Fibroblast of pulmonary artery (primary cell): ENCODE results near the gene SPEG.

ENCODE experiments used
- DNase-seq: peaks from one replicate; pipeline ENCODE4 v3.0.0-alpha.2; 2010; ENCODE audit warnings: low read depth
- H3K4me3 ChIP-seq: replicated peaks from 2 replicates; pipeline ENCODE4 v1.5.1; 2011; ENCODE audit warnings: low read depth, mild to moderate bottlenecking, control low read depth, low read length, moderate library complexity
- CTCF ChIP-seq: IDR thresholded peaks from 2 replicates; pipeline ENCODE4 v1.5.1; 2011; ENCODE audit warnings: mild to moderate bottlenecking, control low read depth, low read length, inconsistent platforms; ENCODE audit errors: missing control alignments

Gene SPEG

DNA sequence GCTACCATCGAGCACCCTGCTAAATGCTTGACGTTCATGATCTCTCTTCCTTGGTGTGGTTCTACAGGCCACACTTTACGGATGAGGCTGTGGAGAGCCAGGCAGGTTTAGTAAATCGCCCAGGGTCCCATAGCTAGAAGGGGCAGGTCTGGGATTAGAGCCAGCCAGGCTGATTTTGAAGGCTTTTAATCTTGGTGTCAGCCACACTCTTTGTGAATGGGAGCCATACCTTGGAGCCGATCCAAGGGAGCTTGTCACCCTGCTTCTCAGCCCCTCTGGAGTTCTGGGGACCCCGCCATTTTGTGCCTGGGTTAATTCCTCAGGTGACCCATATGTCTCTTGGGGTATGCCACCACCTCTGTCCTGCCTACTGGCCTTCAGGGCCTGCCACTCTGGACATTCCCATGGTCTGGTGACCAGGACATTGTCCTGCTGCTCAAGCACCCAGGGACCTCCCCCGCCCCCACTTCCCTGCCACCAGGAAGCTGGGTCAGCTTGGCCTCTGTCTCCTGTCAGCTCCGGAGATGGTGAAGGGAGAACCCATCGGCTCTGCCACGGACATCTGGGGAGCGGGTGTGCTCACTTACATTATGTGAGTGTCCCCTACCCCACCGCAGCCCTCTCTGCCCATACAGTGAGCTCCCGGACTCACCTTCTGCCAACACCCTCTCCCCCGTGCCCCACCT is 56.8 kb downstream of the SPEG start:
- TF ChIP-seq CTCF: no peak
- DNase-seq: no peak
- H3K4me3 ChIP-seq: no peak overlapping the region

DNA sequence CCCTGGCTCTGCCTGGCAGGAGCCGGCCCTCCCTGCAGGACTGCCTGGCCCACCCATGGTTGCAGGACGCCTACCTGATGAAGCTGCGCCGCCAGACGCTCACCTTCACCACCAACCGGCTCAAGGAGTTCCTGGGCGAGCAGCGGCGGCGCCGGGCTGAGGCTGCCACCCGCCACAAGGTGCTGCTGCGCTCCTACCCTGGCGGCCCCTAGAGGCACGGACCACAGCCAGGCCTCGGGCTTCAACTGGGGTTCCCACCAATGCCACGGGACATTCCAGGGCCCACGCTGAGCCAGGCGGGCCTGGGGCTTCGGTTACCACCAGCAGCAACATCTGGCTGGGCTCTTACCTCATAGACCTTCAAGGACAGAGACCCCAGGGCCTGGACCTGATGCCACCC is 57.9 kb downstream of the SPEG start:
- no peak for TF ChIP-seq CTCF
- DNase-seq: no peak
- H3K4me3 ChIP-seq: no peak overlapping the region

- no peak for DNase-seq
- no peak overlapping the region for H3K4me3 ChIP-seq
- TF ChIP-seq CTCF: no peak
Observed at GRCh38 chr2:219493086-219493485, 58.4 kb downstream of the SPEG start.

GRCh38 chr2:219494952-219495530 is 60.4 kb downstream of the SPEG start:
- TF ChIP-seq CTCF: no peak
- no peak for DNase-seq
- no peak overlapping the region for H3K4me3 ChIP-seq

- peak; percentile 74 for DNase-seq
- peak; percentile 64 for TF ChIP-seq CTCF
- H3K4me3 ChIP-seq: no peak overlapping the region
Observed at GRCh38 chr2:219495531-219496122, 61.0 kb downstream of the SPEG start.

GRCh38 chr2:219496247-219496824 is 61.7 kb downstream of the SPEG start:
- H3K4me3 ChIP-seq: no peak overlapping the region
- no peak for DNase-seq
- no peak for TF ChIP-seq CTCF
